A549 (cell line): ENCODE measurements around the gene THEMIS2. TPM values are rescaled to one million over a fixed set of nuclear protein-coding genes. Genes with fewer than 3 reads are reported as not detected.

Source experiments
- ATAC-seq, 2 experiments: fragments of 200-7000 bp in 1 of 2; fragments of >200 bp in 1 of 2; cut with Nextera tagmentation in 1 of 2; cut with Tn5 transposase in 1 of 2; 3 replicates each; pipeline versions ENCODE4 v1.8.0 to v1.9.1; 2018 to 2020; ENCODE audit warnings: mild to moderate bottlenecking in 1 of 2, moderate library complexity in 1 of 2
- CTCF ChIA-PET: fragments of 300-600 bp; sonication (Branson Sonifier 250); formaldehyde crosslinking; extraction: SDS; loops from one replicate; lab custom pipeline; 2021; ENCODE audit warnings: antibody characterized with exemption, inconsistent platforms; lab: Yijun Ruan, JAX
- POLR2A ChIA-PET: fragments of 350-600 bp; formaldehyde crosslinking; extraction: SDS; loops from one replicate; lab custom pipeline; 2021; ENCODE audit warnings: antibody characterized with exemption, inconsistent platforms; lab: Yijun Ruan, JAX
- DNase-seq, 2 experiments: peaks; one replicate each; pipeline versions ENCODE4 v3.0.0 to v3.0.0-alpha.2; 2011 to 2016; ENCODE audit warnings: low read depth in 1 of 2, low spot score in 1 of 2
- FAIRE-seq: peaks from 2 replicates; lab custom pipeline; 2011; peaks lifted over from hg19 to GRCh38; lab: Jason Lieb, UNC
- H3K27ac ChIP-seq, 2 experiments: fragments of >200 bp; sonication (Bioruptor Twin); formaldehyde crosslinking; 3 replicates each; pipeline ENCODE4 v1.5.1; 2016 to 2017
- H3K4me1 ChIP-seq: fragments of >200 bp; sonication (Bioruptor Twin); formaldehyde crosslinking; 3 replicates; pipeline ENCODE4 v1.6.1; 2016
- H3K4me2 ChIP-seq: fragments of >200 bp; sonication (Bioruptor Twin); formaldehyde crosslinking; 3 replicates; pipeline ENCODE4 v1.6.1; 2016
- H3K4me3 ChIP-seq: fragments of >200 bp; sonication (Bioruptor Twin); formaldehyde crosslinking; 3 replicates; pipeline ENCODE4 v1.5.1; 2016
- H3K9me3 ChIP-seq: fragments of >200 bp; sonication (Bioruptor Twin); formaldehyde crosslinking; 3 replicates; pipeline ENCODE4 v1.6.1; 2016
- CBX2 ChIP-seq: fragments of 200-600 bp; sonication (generic); IDR thresholded peaks from 2 replicates; pipeline ENCODE4 v1.6.1; 2016; ENCODE audit warnings: low read depth, mild to moderate bottlenecking, borderline replicate concordance
- CHD2 ChIP-seq: fragments of 150-350 bp; IDR thresholded peaks from 2 replicates; pipeline ENCODE4 v1.6.1; 2014; ENCODE audit warnings: low read length; ENCODE audit not compliant: partially characterized antibody
- ESRRA ChIP-seq: fragments of 150-350 bp; IDR thresholded peaks from 2 replicates; pipeline ENCODE4 v1.6.1; 2014; ENCODE audit warnings: mild to moderate bottlenecking, low read length, borderline replicate concordance
- FOSB ChIP-seq: fragments of 250-450 bp; sonication (Bioruptor Pico); IDR thresholded peaks from 2 replicates; pipeline ENCODE4 v1.5.0; 2020; ENCODE audit warnings: mild to moderate bottlenecking, moderate library complexity
- FOXS1 ChIP-seq: fragments of 250-450 bp; sonication (Bioruptor Pico); IDR thresholded peaks from 2 replicates; pipeline ENCODE4 v1.5.0; 2020; ENCODE audit warnings: mild to moderate bottlenecking, moderate library complexity
- GATA3 ChIP-seq: IDR thresholded peaks from 2 replicates; pipeline ENCODE4 v1.6.1; 2012; ENCODE audit warnings: borderline replicate concordance
- HDAC2 ChIP-seq: fragments of 200-600 bp; sonication (generic); IDR thresholded peaks from 2 replicates; pipeline ENCODE4 v1.6.1; 2016
- HEYL ChIP-seq: fragments of 250-450 bp; sonication (Bioruptor Pico); IDR thresholded peaks from 2 replicates; pipeline ENCODE4 v1.8.0; 2021; ENCODE audit warnings: mild to moderate bottlenecking, moderate library complexity
- HOXB13 ChIP-seq: fragments of 250-450 bp; sonication (Bioruptor Pico); IDR thresholded peaks from 2 replicates; pipeline ENCODE4 v1.5.0; 2020; ENCODE audit warnings: low read depth, mild to moderate bottlenecking, moderate library complexity
- HOXB5 ChIP-seq: fragments of 250-450 bp; sonication (Bioruptor Pico); IDR thresholded peaks from 2 replicates; pipeline ENCODE4 v1.5.0; 2020; ENCODE audit warnings: mild to moderate bottlenecking, moderate library complexity
- JUNB ChIP-seq: fragments of >200 bp; sonication (Bioruptor Twin); formaldehyde crosslinking; IDR thresholded peaks from 2 replicates; pipeline ENCODE4 v1.6.1; 2016
- KDM1A ChIP-seq: fragments of 200-600 bp; sonication (generic); IDR thresholded peaks from 2 replicates; pipeline ENCODE4 v1.6.1; 2016; ENCODE audit warnings: low read depth, mild to moderate bottlenecking
- KDM5A ChIP-seq: fragments of 200-600 bp; sonication (generic); IDR thresholded peaks from 2 replicates; pipeline ENCODE4 v1.6.1; 2016; ENCODE audit warnings: antibody characterized with exemption, mild to moderate bottlenecking
- MAFK ChIP-seq: fragments of 450-650 bp; IDR thresholded peaks from 2 replicates; pipeline ENCODE4 v1.6.1; 2014; ENCODE audit not compliant: partially characterized antibody
- NR3C1 ChIP-seq: fragments of >200 bp; sonication (Bioruptor Twin); formaldehyde crosslinking; IDR thresholded peaks from 3 replicates; pipeline ENCODE4 v1.6.1; 2017
- POLR2A ChIP-seq: IDR thresholded peaks from 2 replicates; pipeline ENCODE4 v1.6.1; 2012; ENCODE audit warnings: mild to moderate bottlenecking, low read length
- RAD21 ChIP-seq, 2 experiments: fragments of >200 bp in 1 of 2; sonication (Bioruptor Twin) in 1 of 2; formaldehyde crosslinking in 1 of 2; IDR thresholded peaks in 1 of 2; conservative IDR thresholded peaks in 1 of 2; 2 replicates in 1 of 2; 3 replicates in 1 of 2; pipeline ENCODE4 v1.6.1; 2012 to 2018; ENCODE audit warnings: inconsistent platforms in 1 of 2
- RARB ChIP-seq: fragments of 250-450 bp; sonication (Bioruptor Pico); IDR thresholded peaks from 2 replicates; pipeline ENCODE4 v1.8.0; 2021; ENCODE audit warnings: mild to moderate bottlenecking, moderate library complexity
- RCOR1 ChIP-seq: fragments of 150-350 bp; IDR thresholded peaks from 2 replicates; pipeline ENCODE4 v1.6.1; 2014; ENCODE audit warnings: antibody characterized with exemption, low read length, low read depth
- RFX5 ChIP-seq: fragments of 450-650 bp; IDR thresholded peaks from 2 replicates; pipeline ENCODE4 v1.7.1; 2014; ENCODE audit warnings: antibody characterized with exemption, mild to moderate bottlenecking, moderate library complexity
- ZC3H11A ChIP-seq: fragments of 450-650 bp; IDR thresholded peaks from 2 replicates; pipeline ENCODE4 v1.6.1; 2014; ENCODE audit warnings: antibody characterized with exemption, mild to moderate bottlenecking
- ZNF302 ChIP-seq: fragments of 250-450 bp; sonication (Bioruptor Pico); IDR thresholded peaks from 2 replicates; pipeline ENCODE4 v1.9.0; 2021; ENCODE audit warnings: inconsistent platforms, mild to moderate bottlenecking, moderate library complexity
- ZSCAN20 ChIP-seq: fragments of 250-450 bp; sonication (Bioruptor Pico); IDR thresholded peaks from 2 replicates; pipeline ENCODE4 v1.8.0; 2022; ENCODE audit warnings: mild to moderate bottlenecking, moderate library complexity
- WGBS: methylation state at CpG from one replicate; pipeline ENCODE4 v1.1.6; 2017; ENCODE audit errors: missing lambda C conversion rate; 5-methylcytosine and 5-hydroxymethylcytosine counted together
- polyA plus RNA-seq, 4 experiments: library from polyadenylated mRNA; depleted of rRNA in 3 of 4; stranded (reverse); fragments of >200 nt; fragmentation: RNase III in 1 of 4; extraction: RNeasy Plus Mini Kit Qiagen cat#74134 plus additional on column Dnase treatment in 1 of 4; gene quantifications; 2 replicates in 3 of 4; 3 replicates in 1 of 4; pipeline ENCODE4 v1.2.3, GENCODE V29; 2011 to 2017
- TF ChIP-seq, protein P1 (sequence below): IDR thresholded peaks from 2 replicates; pipeline ENCODE4 v1.6.1; 2012; ENCODE audit warnings: low read depth, borderline replicate concordance
- TF ChIP-seq, protein P2 (sequence below): fragments of 450-650 bp; IDR thresholded peaks from 2 replicates; pipeline ENCODE4 v1.6.1; 2014; ENCODE audit warnings: antibody characterized with exemption
- TF ChIP-seq, protein P3 (sequence below): fragments of 250-450 bp; sonication (Bioruptor Pico); IDR thresholded peaks from 2 replicates; pipeline ENCODE4 v1.5.0; 2021; ENCODE audit warnings: mild to moderate bottlenecking, moderate library complexity, borderline replicate concordance
- TF ChIP-seq, protein P4 (sequence below): fragments of >200 bp; sonication (Bioruptor Twin); formaldehyde crosslinking; IDR thresholded peaks from 2 replicates; pipeline ENCODE4 v1.6.1; 2016

Gene THEMIS2
- polyA plus RNA-seq, 2 of the 4 experiments (the other 2 are of a cell fraction) = 0.58 to 0.81 TPM

DNA sequence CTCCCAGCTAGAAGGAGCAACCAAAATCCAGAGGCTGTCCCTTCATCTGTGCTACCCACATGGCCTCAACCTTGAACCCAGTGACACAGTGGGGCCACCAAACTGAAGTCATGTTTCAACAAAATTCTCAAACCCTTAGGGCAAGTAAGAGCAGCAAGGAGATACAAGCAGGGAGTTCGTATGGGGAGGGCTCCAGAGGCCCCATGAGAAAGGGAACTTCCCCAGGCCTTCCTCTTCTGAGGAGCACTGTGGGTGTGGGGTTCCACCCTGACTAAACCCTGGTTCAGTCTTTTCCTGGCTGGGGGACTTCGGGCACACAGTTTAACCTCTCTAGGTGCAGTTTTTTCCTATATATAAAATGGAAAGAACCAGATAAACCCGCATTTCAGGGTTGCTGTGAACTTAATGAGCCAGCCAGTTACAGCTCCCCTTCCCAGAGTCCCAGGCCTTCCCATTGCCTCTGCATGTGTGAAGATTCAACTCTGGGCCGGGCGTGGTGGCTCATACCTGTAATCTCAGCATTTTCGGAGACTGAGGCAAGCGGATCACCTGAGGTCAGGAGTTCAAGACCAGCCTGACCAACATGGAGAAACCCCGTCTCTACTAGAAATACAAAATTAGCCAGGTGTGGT, 8.0 kb upstream of the THEMIS2 start:
- FAIRE-seq (no peak), DNase-seq (no peak), ATAC-seq (no peak)
- Histone ChIP-seq H3K4me1 (0 out of 3 replicates have a peak, but pooled peaks cover 3% of the 10 kb centered on the region), H3K9me3 (no peaks in the 10 kb centered on the region), H3K4me3 (no peak overlapping the region), H3K27ac (no peak overlapping the region), H3K4me2 (no peak overlapping the region)
- ChIA-PET CTCF (interaction anchor here (1.0 to 1.4 kb wide), 2 partner anchors 16 to 76 kb away, joined by 3 read pairs; no protein-coding TSS in a partner anchor), POLR2A (no interaction called here)
- 84% methylated on average over 8 of the region's 8 CpGs for WGBS
- TF ChIP-seq JUNB (no peak), HOXB13 (CRISPR knock-in tag) (no peak), HEYL (no peak), HOXB5 (CRISPR knock-in tag) (no peak), KDM5A (no peak), POLR2A (no peak), FOXS1 (CRISPR knock-in tag) (no peak), RCOR1 (no peak), ZNF302 (CRISPR knock-in tag) (no peak), CHD2 (no peak), KDM1A (no peak), NR3C1 (no peak), ESRRA (no peak), RAD21 (conservative IDR thresholded peaks at IDR 0.05 in 1 of 2, IDR thresholded peaks at IDR 0.05 in 1 of 2) (no peak), RARB (CRISPR knock-in tag) (no peak)
- TF ChIP-seq, protein P1, sequence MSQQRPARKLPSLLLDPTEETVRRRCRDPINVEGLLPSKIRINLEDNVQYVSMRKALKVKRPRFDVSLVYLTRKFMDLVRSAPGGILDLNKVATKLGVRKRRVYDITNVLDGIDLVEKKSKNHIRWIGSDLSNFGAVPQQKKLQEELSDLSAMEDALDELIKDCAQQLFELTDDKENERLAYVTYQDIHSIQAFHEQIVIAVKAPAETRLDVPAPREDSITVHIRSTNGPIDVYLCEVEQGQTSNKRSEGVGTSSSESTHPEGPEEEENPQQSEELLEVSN = no peak
- TF ChIP-seq, protein P2, sequence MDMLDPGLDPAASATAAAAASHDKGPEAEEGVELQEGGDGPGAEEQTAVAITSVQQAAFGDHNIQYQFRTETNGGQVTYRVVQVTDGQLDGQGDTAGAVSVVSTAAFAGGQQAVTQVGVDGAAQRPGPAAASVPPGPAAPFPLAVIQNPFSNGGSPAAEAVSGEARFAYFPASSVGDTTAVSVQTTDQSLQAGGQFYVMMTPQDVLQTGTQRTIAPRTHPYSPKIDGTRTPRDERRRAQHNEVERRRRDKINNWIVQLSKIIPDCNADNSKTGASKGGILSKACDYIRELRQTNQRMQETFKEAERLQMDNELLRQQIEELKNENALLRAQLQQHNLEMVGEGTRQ = no peak

GRCh38 chr1:27865821-27866220, 6.5 kb upstream of the THEMIS2 start:
- ChIA-PET CTCF (interaction anchor here (2.0 kb wide), 1 partner anchor 8 kb away, joined by 6 read pairs; no protein-coding TSS in a partner anchor), POLR2A (no interaction called here)
- no peak for FAIRE-seq
- ATAC-seq = no peak
- no peak for TF ChIP-seq CBX2
- TF ChIP-seq HDAC2 = no peak
- TF ChIP-seq ZSCAN20 = no peak
- no peak for TF ChIP-seq MAFK
- no peak for TF ChIP-seq RFX5
- no peak for TF ChIP-seq GATA3
- no peak for TF ChIP-seq FOSB (CRISPR knock-in tag)
- TF ChIP-seq, protein P3, sequence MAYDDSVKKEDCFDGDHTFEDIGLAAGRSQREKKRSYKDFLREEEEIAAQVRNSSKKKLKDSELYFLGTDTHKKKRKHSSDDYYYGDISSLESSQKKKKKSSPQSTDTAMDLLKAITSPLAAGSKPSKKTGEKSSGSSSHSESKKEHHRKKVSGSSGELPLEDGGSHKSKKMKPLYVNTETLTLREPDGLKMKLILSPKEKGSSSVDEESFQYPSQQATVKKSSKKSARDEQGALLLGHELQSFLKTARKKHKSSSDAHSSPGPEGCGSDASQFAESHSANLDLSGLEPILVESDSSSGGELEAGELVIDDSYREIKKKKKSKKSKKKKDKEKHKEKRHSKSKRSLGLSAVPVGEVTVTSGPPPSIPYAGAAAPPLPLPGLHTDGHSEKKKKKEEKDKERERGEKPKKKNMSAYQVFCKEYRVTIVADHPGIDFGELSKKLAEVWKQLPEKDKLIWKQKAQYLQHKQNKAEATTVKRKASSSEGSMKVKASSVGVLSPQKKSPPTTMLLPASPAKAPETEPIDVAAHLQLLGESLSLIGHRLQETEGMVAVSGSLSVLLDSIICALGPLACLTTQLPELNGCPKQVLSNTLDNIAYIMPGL (CRISPR knock-in tag) = no peak
- no peak for TF ChIP-seq RCOR1
- TF ChIP-seq, protein P4, sequence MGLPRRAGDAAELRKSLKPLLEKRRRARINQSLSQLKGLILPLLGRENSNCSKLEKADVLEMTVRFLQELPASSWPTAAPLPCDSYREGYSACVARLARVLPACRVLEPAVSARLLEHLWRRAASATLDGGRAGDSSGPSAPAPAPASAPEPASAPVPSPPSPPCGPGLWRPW = no peak
- TF ChIP-seq, protein P2 = no peak
- no peak for TF ChIP-seq RAD21 (conservative IDR thresholded peaks at IDR 0.05 in 1 of 2, IDR thresholded peaks at IDR 0.05 in 1 of 2)
- TF ChIP-seq ZNF302 (CRISPR knock-in tag) = no peak
- TF ChIP-seq ZC3H11A = no peak
- TF ChIP-seq POLR2A = no peak
- no peak for TF ChIP-seq KDM1A
- Histone ChIP-seq H3K4me3 (no peak overlapping the region), H3K27ac (no peak overlapping the region), H3K4me1 (0 out of 3 replicates have a peak, but pooled peaks cover 3% of the 10 kb centered on the region), H3K9me3 (no peaks in the 10 kb centered on the region), H3K4me2 (no peak overlapping the region)
- no peak for DNase-seq
- WGBS = 90% methylated on average over 10 of the region's 10 CpGs
